Right lobe of liver (tissue), 4 donors: Measurements from ENCODE around the gene RELN.

Source experiments
- CTCF ChIP-seq, 4 donors: fragments of 200-600 bp in 3 of 4; fragments of 450-650 bp in 1 of 4; IDR thresholded peaks; one replicate each; pipeline versions ENCODE4 v1.5.1 to v1.8.0; 2016 to 2022; ENCODE audit warnings: antibody characterized with exemption in 4 of 4, mild to moderate bottlenecking in 2 of 4
- POLR2A ChIP-seq: fragments of 450-650 bp; IDR thresholded peaks from one replicate; pipeline ENCODE4 v1.6.1; 2017; ENCODE audit warnings: antibody characterized with exemption, mild to moderate bottlenecking
- donor health status: DM: no; HTN: no; CAD: no.
- donor health status: DM: no; HTN: no; CAD: no.
- donor health status: DM: no; HTN: yes; CAD: no.

- no peak for TF ChIP-seq POLR2A
- TF ChIP-seq CTCF (IDR thresholded peaks at IDR 0.05): no peak
These were observed 301.5 kb downstream of the RELN start for GRCh38 chr7:103687951-103688350.
